GM18861 (cell line): Measurements from ENCODE around the gene IL20.

Experiments
- ATAC-seq: cut with Tn5 transposase; IDR thresholded peaks from one replicate; pipeline ENCODE4 v1.9.1; 2021; ENCODE audit not compliant: unreplicated experiment

The IL20 gene

GRCh38 chr1:206864939-206865671, at the start of gene IL20:
TSS of gene IL20 (plus strand) at chr1:206865623. CDS start at chr1:206865853, 230 bp downstream.
- no peak for ATAC-seq

GRCh38 chr1:206816390-206817287, 48.8 kb upstream of the IL20 start:
- ATAC-seq = peak; percentile 79

GRCh38 chr1:206821493-206821892, 43.9 kb upstream of the IL20 start:
- no peak for ATAC-seq

GRCh38 chr1:206823727-206824126, 41.7 kb upstream of the IL20 start:
- no peak for ATAC-seq

- no peak for ATAC-seq
These were observed 41.1 kb upstream of the IL20 start for GRCh38 chr1:206824331-206824730.

- no peak for ATAC-seq
These were observed 39.0 kb upstream of the IL20 start for GRCh38 chr1:206826394-206826793.

- no peak for ATAC-seq
These were observed 37.4 kb upstream of the IL20 start for GRCh38 chr1:206828061-206828460.

- ATAC-seq = no peak
These were observed 36.7 kb upstream of the IL20 start for GRCh38 chr1:206828765-206829164.

- no peak for ATAC-seq
These were observed 36.1 kb upstream of the IL20 start for GRCh38 chr1:206829282-206829681.

- no peak for ATAC-seq
These were observed 35.5 kb upstream of the IL20 start for GRCh38 chr1:206829875-206830274.

- ATAC-seq = no peak
These were observed 33.8 kb upstream of the IL20 start for GRCh38 chr1:206831650-206832049.

GRCh38 chr1:206832352-206832880, 33.0 kb upstream of the IL20 start:
- ATAC-seq = no peak

GRCh38 chr1:206833106-206833680, 32.2 kb upstream of the IL20 start:
- ATAC-seq = no peak

GRCh38 chr1:206833801-206834200, 31.6 kb upstream of the IL20 start:
- ATAC-seq = no peak

GRCh38 chr1:206834217-206834616, 31.2 kb upstream of the IL20 start:
- no peak for ATAC-seq

- no peak for ATAC-seq
These were observed 30.7 kb upstream of the IL20 start for GRCh38 chr1:206834711-206835110.

GRCh38 chr1:206835186-206835585, 30.2 kb upstream of the IL20 start:
- ATAC-seq = no peak

GRCh38 chr1:206836111-206836510, 29.3 kb upstream of the IL20 start:
- no peak for ATAC-seq

GRCh38 chr1:206839006-206839560, 26.3 kb upstream of the IL20 start:
- no peak for ATAC-seq

- ATAC-seq = no peak
These were observed 25.6 kb upstream of the IL20 start for GRCh38 chr1:206839857-206840256.

- no peak for ATAC-seq
These were observed 23.7 kb upstream of the IL20 start for GRCh38 chr1:206841609-206842323.
